Measurements from ENCODE around the gene ASF1A. TPM values are rescaled to one million over a fixed set of nuclear protein-coding genes. Genes with fewer than 3 reads are reported as not detected.

ASF1A gene
- polyA plus RNA-seq, 1 of the 3 experiments (the other 2 are of a cell fraction) = 5.4 TPM

GRCh38 chr6:118893064-118893806 is 717 bp upstream of the ASF1A start (continued):
- no peak for TF ChIP-seq TAF1 (IDR thresholded peaks at IDR 0.05; ENCODE audit: borderline replicate concordance, low read depth, low read length)
- no peak for TF ChIP-seq CHD2 (IDR thresholded peaks at IDR 0.05; ENCODE audit: low read length, partially characterized antibody)
- no peak for TF ChIP-seq RCOR1 (IDR thresholded peaks at IDR 0.05; ENCODE audit: low read length)
- no peak for TF ChIP-seq USF1 (IDR thresholded peaks at IDR 0.05; ENCODE audit: borderline replicate concordance, low read depth)
- no peak for TF ChIP-seq NFIC (IDR thresholded peaks at IDR 0.05; ENCODE audit: borderline replicate concordance)
- TF ChIP-seq GABPA (IDR thresholded peaks at IDR 0.05; ENCODE audit: low read depth) = no peak

- Histone ChIP-seq H3K9ac (peak overlapping the region; percentile 87), H3K4me3 (ENCODE audit: low read depth in 2 of 2, low read length in 1 of 2) (peak overlapping the region; percentile 96 to 98), H3K27me3 (ENCODE audit: insufficient read depth) (no peaks in the 10 kb centered on the region), H4K20me1 (ENCODE audit: insufficient read depth) (no peaks in the 10 kb centered on the region), H3K9me3 (no peaks in the 10 kb centered on the region), H3K36me3 (replicated peaks in 1 of 2; ENCODE audit: control insufficient read depth in 1 of 2, insufficient read depth in 2 of 2, low read length in 1 of 2) (peaks cover 11 to 13% of the 10 kb centered on the region in 2 experiments), H3K9me2 (no peaks in the 10 kb centered on the region), H3K4me2 (peak overlapping the region; percentile 88), H3K27ac (ENCODE audit: low read depth in 2 of 2, low read length in 1 of 2) (peak overlapping the region; percentile 74 to 90), H3F3A (replicated peaks; ENCODE audit: insufficient read depth) (peaks cover 18% of the 10 kb centered on the region), H2AFZ (ENCODE audit: low read depth) (peak overlapping the region; percentile 77), H3K79me2 (ENCODE audit: insufficient read depth) (peaks cover 51% of the 10 kb centered on the region), H3K4me1 (ENCODE audit: control insufficient read depth in 1 of 2, insufficient read depth in 2 of 2, low read depth in 1 of 2, low read length in 1 of 2) (peaks cover 7 to 20% of the 10 kb centered on the region in 2 experiments; a peak in 3 of 4 replicates)
- ChIA-PET CTCF (interaction anchor here (1.1 to 2.7 kb wide), 5 partner anchors 10 to 329 kb away, joined by 3 to 15 read pairs (median 5); no protein-coding TSS in a partner anchor), POLR2A (interaction anchor here (1.7 kb wide), 1 partner anchor 40 kb away, joined by 8 read pairs; the partner anchor contains the start of gene MCM9)
- peak; percentile 81 for DNase-seq
- 0% methylated on average over 26 of the region's 102 CpGs for WGBS (ENCODE audit: low lambda C conversion rate)
- TF ChIP-seq FOXJ3 (CRISPR knock-in tag; IDR thresholded peaks at IDR 0.05) (no peak), NRF1 (IDR thresholded peaks at IDR 0.05; ENCODE audit: low read depth, low read length) (no peak), CTCF (IDR thresholded peaks at IDR 0.05) (no peak), EP300 (IDR thresholded peaks at IDR 0.05; ENCODE audit: borderline replicate concordance in 1 of 2, low read depth in 1 of 2, low read length in 1 of 2) (no peak), FOXM1 (IDR thresholded peaks at IDR 0.05; ENCODE audit: low read depth) (no peak), GABPA (IDR thresholded peaks at IDR 0.05; ENCODE audit: low read depth) (no peak), MEF2A (IDR thresholded peaks at IDR 0.05; ENCODE audit: borderline replicate concordance, low read depth) (no peak), ELF1 (IDR thresholded peaks at IDR 0.05) (no peak), ZBTB33 (IDR thresholded peaks at IDR 0.05; ENCODE audit: borderline replicate concordance, low read depth) (no peak), RFX5 (IDR thresholded peaks at IDR 0.05; ENCODE audit: low read length) (no peak), RCOR1 (IDR thresholded peaks at IDR 0.05; ENCODE audit: low read length) (no peak), USF1 (IDR thresholded peaks at IDR 0.05; ENCODE audit: borderline replicate concordance, low read depth) (no peak), POLR2AphosphoS5 (IDR thresholded peaks at IDR 0.05; ENCODE audit: low read depth, low read length) (0 out of 2 replicates have a peak, but pooled peaks have one; percentile 14), SIN3A (IDR thresholded peaks at IDR 0.05; ENCODE audit: borderline replicate concordance, low read depth, low read length) (0 out of 2 replicates have a peak, but pooled peaks have one; percentile 18), YY1 (IDR thresholded peaks at IDR 0.05; ENCODE audit: low read depth) (peak; percentile 64), PBX3 (IDR thresholded peaks at IDR 0.05) (peak; percentile 71), CHD2 (IDR thresholded peaks at IDR 0.05; ENCODE audit: low read length, partially characterized antibody) (no peak), RAD21 (IDR thresholded peaks at IDR 0.05; ENCODE audit: low read length) (no peak), NFIC (IDR thresholded peaks at IDR 0.05; ENCODE audit: borderline replicate concordance) (no peak)
These were observed 691 bp downstream of the ASF1A start for GRCh38 chr6:118894425-118895260.
